ENCODE results near the gene ULK2. TPM values are rescaled to one million over a fixed set of nuclear protein-coding genes. Genes with fewer than 3 reads are reported as not detected.

Gene ULK2
- total and polyA plus RNA-seq, 10 of the 15 experiments (the other 5 are each of a cell fraction or from before 2014, with no cell fraction given), result 0.29 to 5.3 (median 1.6) TPM

- FAIRE-seq (no peak), ATAC-seq (no peak), DNase-seq (ENCODE audit: low read depth, low spot score) (no peak)
- H3K9ac ChIP-seq (ENCODE audit: control insufficient read depth, insufficient read depth, low read length), result no peak overlapping the region
- H3K79me2 ChIP-seq (ENCODE audit: control insufficient read depth, insufficient read depth, low read length), result no peaks in the 10 kb centered on the region
- ChIA-PET POLR2A (no interaction called here), SMC1A (ENCODE audit: uncharacterized antibody, unreplicated experiment) (no interaction called here), RAD21 (ENCODE audit: unreplicated experiment) (no interaction called here), CTCF (no interaction called here)
- H3K4me1 ChIP-seq (ENCODE audit: control insufficient read depth, insufficient read depth, low read length), result no peaks in the 10 kb centered on the region
- H3K4me2 ChIP-seq (ENCODE audit: control insufficient read depth, insufficient read depth), result no peak overlapping the region
- no peaks in the 10 kb centered on the region for H3K27me3 ChIP-seq (replicated peaks in 1 of 2; ENCODE audit: control insufficient read depth in 2 of 2, insufficient read depth in 2 of 2, low read length in 1 of 2)
- H3K27ac ChIP-seq (ENCODE audit: control insufficient read depth, insufficient read depth), result no peak overlapping the region
- no peak overlapping the region for H2AFZ ChIP-seq (ENCODE audit: control insufficient read depth, low read depth, low read length)
- no peak for TF ChIP-seq KAT2A (conservative IDR thresholded peaks at IDR 0.05; ENCODE audit: control insufficient read depth, low read depth, low read length)
- no peak for TF ChIP-seq JUND (IDR thresholded peaks at IDR 0.05; ENCODE audit: low read depth, low read length)
- TF ChIP-seq SPI1 (IDR thresholded peaks at IDR 0.05; ENCODE audit: borderline replicate concordance, insufficient read depth, low read depth, low read length), result no peak
- no peak for TF ChIP-seq RUNX3 (IDR thresholded peaks at IDR 0.05; ENCODE audit: low read length)
- TF ChIP-seq ZBTB4 (CRISPR knock-in tag; IDR thresholded peaks at IDR 0.05), result no peak
- TF ChIP-seq, protein P1, sequence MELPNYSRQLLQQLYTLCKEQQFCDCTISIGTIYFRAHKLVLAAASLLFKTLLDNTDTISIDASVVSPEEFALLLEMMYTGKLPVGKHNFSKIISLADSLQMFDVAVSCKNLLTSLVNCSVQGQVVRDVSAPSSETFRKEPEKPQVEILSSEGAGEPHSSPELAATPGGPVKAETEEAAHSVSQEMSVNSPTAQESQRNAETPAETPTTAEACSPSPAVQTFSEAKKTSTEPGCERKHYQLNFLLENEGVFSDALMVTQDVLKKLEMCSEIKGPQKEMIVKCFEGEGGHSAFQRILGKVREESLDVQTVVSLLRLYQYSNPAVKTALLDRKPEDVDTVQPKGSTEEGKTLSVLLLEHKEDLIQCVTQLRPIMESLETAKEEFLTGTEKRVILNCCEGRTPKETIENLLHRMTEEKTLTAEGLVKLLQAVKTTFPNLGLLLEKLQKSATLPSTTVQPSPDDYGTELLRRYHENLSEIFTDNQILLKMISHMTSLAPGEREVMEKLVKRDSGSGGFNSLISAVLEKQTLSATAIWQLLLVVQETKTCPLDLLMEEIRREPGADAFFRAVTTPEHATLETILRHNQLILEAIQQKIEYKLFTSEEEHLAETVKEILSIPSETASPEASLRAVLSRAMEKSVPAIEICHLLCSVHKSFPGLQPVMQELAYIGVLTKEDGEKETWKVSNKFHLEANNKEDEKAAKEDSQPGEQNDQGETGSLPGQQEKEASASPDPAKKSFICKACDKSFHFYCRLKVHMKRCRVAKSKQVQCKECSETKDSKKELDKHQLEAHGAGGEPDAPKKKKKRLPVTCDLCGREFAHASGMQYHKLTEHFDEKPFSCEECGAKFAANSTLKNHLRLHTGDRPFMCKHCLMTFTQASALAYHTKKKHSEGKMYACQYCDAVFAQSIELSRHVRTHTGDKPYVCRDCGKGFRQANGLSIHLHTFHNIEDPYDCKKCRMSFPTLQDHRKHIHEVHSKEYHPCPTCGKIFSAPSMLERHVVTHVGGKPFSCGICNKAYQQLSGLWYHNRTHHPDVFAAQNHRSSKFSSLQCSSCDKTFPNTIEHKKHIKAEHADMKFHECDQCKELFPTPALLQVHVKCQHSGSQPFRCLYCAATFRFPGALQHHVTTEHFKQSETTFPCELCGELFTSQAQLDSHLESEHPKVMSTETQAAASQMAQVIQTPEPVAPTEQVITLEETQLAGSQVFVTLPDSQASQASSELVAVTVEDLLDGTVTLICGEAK (IDR thresholded peaks at IDR 0.05; ENCODE audit: borderline replicate concordance), result no peak
- TF ChIP-seq EP300 (IDR thresholded peaks at IDR 0.05; ENCODE audit: borderline replicate concordance in 1 of 2, control insufficient read depth in 1 of 2, low read depth in 2 of 2, low read length in 2 of 2), result no peak
- no peak for TF ChIP-seq CBX3 (IDR thresholded peaks at IDR 0.05; ENCODE audit: borderline replicate concordance, low read depth)
- TF ChIP-seq SKIL (IDR thresholded peaks at IDR 0.05; ENCODE audit: low read depth, poor library complexity, severe bottlenecking), result no peak
- intact Hi-C loops (cut with micrococcal nuclease; ENCODE audit: unreplicated experiment), result no loop called here
- H3K36me3 ChIP-seq (ENCODE audit: control insufficient read depth in 2 of 2, insufficient read depth in 2 of 2, low read length in 1 of 2), result peaks cover 7 to 27% of the 10 kb centered on the region in 2 experiments; a peak in 3 of 4 replicates
- no TSS peak for BruUV-seq (replicated peaks)
- no peak overlapping the region for H3K4me3 ChIP-seq
- no peaks in the 10 kb centered on the region for H4K20me1 ChIP-seq (ENCODE audit: control insufficient read depth, insufficient read depth)
- in situ Hi-C loops (cut with MboI), result no loop called here
- no peaks in the 10 kb centered on the region for H3K9me3 ChIP-seq (replicated peaks; ENCODE audit: control insufficient read depth, insufficient read depth, low read length)
Observed at GRCh38 chr17:19904412-19904811, 36.7 kb upstream of the ULK2 start.
